Left lung (tissue), 10 donors: ENCODE results near the gene GSG1. TPM values are rescaled to one million over a fixed set of nuclear protein-coding genes. Genes with fewer than 3 reads are reported as not detected.

Source experiments
- ATAC-seq: fragments of 200-7000 bp; cut with Tn5 transposase; one replicate; pipeline ENCODE4 v1.9.1; 2020; ENCODE audit warnings: moderate library complexity
- DNase-seq, 4 donors: peaks; one replicate each; pipeline ENCODE4 v3.0.0-alpha.2; 2013 to 2020
- H3K27ac ChIP-seq, 2 donors: fragments of 200-600 bp; sonication (generic) in 1 of 2; one replicate each; pipeline versions ENCODE4 v1.5.0 to v1.8.0; 2020 to 2021
- H3K27me3 ChIP-seq, 2 donors: fragments of 200-600 bp; sonication (generic) in 1 of 2; one replicate each; pipeline versions ENCODE4 v1.5.0 to v1.8.0; 2020 to 2021
- H3K36me3 ChIP-seq, 2 donors: fragments of 200-600 bp; sonication (generic) in 1 of 2; one replicate each; pipeline versions ENCODE4 v1.5.0 to v1.8.0; 2020 to 2021
- H3K4me1 ChIP-seq, 2 donors: fragments of 200-600 bp; one replicate each; pipeline ENCODE4 v1.8.0; 2021
- H3K4me3 ChIP-seq, 2 donors: fragments of 200-600 bp; sonication (generic) in 1 of 2; one replicate each; pipeline versions ENCODE4 v1.5.0 to v1.8.0; 2020 to 2021; ENCODE audit warnings: mild to moderate bottlenecking in 1 of 2
- H3K9me3 ChIP-seq, 2 donors: fragments of 200-600 bp; sonication (generic) in 1 of 2; one replicate each; pipeline versions ENCODE4 v1.5.0 to v1.8.0; 2020 to 2021
- intact Hi-C, 2 donors: fragments of 100-400 bp; cut with DNase I; formaldehyde crosslinking; loops; one replicate each; pipeline versions ENCODE4 v1.11.2 to v1.14.2; 2022
- polyA plus RNA-seq, 6 donors: library from polyadenylated mRNA; unstranded; fragments of 120-200 nt; gene quantifications; one replicate each; pipeline ENCODE4 v1.2.1, GENCODE V29; 2013; ENCODE audit not compliant: insufficient read length in 6 of 6
- total RNA-seq, 2 donors: library from RNA; stranded (reverse); fragmentation: NEBNext Ultra II Directional; extraction: Animal tissue kit (Norgen Biotek cat#: 25700); gene quantifications; one replicate each; pipeline ENCODE4 v1.2.1, GENCODE V29; 2021
- TF ChIP-seq, protein P1 (sequence below), 2 donors: fragments of 200-600 bp; sonication (generic) in 1 of 2; IDR thresholded peaks; one replicate each; pipeline versions ENCODE4 v1.5.0 to v1.8.0; 2021; ENCODE audit warnings: antibody characterized with exemption in 2 of 2
- donor health status: DM: no; HTN: yes; CAD: no.
- donor health status: DM: no; HTN: no; CAD: no.

The GSG1 gene
- total and polyA plus RNA-seq, 8 donors: 0.26 to 0.75 (median 0.61) TPM; not detected in 1

DNA sequence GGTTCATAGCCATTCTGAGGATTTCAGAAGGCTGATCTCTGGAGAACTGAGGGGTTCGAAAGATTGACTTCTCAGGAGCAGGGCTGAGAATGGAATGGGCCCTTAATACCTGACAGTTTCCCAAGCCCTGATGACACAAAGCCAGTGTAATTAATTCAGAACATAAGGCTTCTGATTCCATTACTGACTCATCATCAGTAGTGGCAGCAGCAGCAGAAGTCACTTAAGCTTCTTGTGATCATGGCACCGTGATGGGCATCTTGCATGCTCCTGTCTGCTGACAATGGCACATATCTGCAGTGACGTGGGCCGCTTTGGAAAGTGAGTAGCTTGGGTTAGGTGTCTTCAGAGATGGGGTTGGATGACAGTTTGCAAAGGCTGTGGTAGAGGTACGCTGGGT lies 38.2 kb upstream of the GSG1 start:
- no peak for DNase-seq
- no peak overlapping the region for H3K27ac ChIP-seq
- intact Hi-C loops: no loop called here
- TF ChIP-seq, protein P1, sequence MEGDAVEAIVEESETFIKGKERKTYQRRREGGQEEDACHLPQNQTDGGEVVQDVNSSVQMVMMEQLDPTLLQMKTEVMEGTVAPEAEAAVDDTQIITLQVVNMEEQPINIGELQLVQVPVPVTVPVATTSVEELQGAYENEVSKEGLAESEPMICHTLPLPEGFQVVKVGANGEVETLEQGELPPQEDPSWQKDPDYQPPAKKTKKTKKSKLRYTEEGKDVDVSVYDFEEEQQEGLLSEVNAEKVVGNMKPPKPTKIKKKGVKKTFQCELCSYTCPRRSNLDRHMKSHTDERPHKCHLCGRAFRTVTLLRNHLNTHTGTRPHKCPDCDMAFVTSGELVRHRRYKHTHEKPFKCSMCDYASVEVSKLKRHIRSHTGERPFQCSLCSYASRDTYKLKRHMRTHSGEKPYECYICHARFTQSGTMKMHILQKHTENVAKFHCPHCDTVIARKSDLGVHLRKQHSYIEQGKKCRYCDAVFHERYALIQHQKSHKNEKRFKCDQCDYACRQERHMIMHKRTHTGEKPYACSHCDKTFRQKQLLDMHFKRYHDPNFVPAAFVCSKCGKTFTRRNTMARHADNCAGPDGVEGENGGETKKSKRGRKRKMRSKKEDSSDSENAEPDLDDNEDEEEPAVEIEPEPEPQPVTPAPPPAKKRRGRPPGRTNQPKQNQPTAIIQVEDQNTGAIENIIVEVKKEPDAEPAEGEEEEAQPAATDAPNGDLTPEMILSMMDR (IDR thresholded peaks at IDR 0.05): no peak
- ATAC-seq: no peak
- no peak overlapping the region for H3K4me3 ChIP-seq
- H3K4me1 ChIP-seq: peaks cover 5 to 31% of the 10 kb centered on the region in 2 donors
- no peaks in the 10 kb centered on the region for H3K36me3 ChIP-seq
- no peaks in the 10 kb centered on the region for H3K27me3 ChIP-seq
- no peaks in the 10 kb centered on the region for H3K9me3 ChIP-seq

- peak overlapping the region; percentile 71 to 77 for H3K27ac ChIP-seq
- H3K4me3 ChIP-seq: peak overlapping the region in 1 of 2 donors; percentile 5
- DNase-seq (peak in 3 of 4 donors; percentile 86 to 89 (median 89)), ATAC-seq (peak; percentile 96)
- no peaks in the 10 kb centered on the region for H3K9me3 ChIP-seq
- no peaks in the 10 kb centered on the region for H3K27me3 ChIP-seq
- H3K36me3 ChIP-seq: no peaks in the 10 kb centered on the region
- TF ChIP-seq, protein P1 (IDR thresholded peaks at IDR 0.05): peak; percentile 12 to 30
- intact Hi-C loops: no loop called here
- peaks cover 7 to 12% of the 10 kb centered on the region in 2 donors for H3K4me1 ChIP-seq
Measured at GRCh38 chr12:13135371-13136178, 32.1 kb upstream of the GSG1 start.

- H3K27me3 ChIP-seq: no peaks in the 10 kb centered on the region
- peaks cover 7 to 12% of the 10 kb centered on the region in 2 donors for H3K4me1 ChIP-seq
- no peaks in the 10 kb centered on the region for H3K36me3 ChIP-seq
- ATAC-seq: no peak
- TF ChIP-seq, protein P1 (IDR thresholded peaks at IDR 0.05): no peak
- DNase-seq: no peak
- intact Hi-C loops: no loop called here
- no peak overlapping the region for H3K27ac ChIP-seq
- no peaks in the 10 kb centered on the region for H3K9me3 ChIP-seq
- no peak overlapping the region for H3K4me3 ChIP-seq
Measured at GRCh38 chr12:13133886-13134285, 30.4 kb upstream of the GSG1 start.

GRCh38 chr12:13130981-13131380 lies 27.5 kb upstream of the GSG1 start:
- Histone ChIP-seq H3K27ac (no peak overlapping the region), H3K4me3 (no peak overlapping the region), H3K4me1 (peaks cover 0 to 2% of the 10 kb centered on the region in 2 donors), H3K36me3 (no peaks in the 10 kb centered on the region), H3K9me3 (no peaks in the 10 kb centered on the region), H3K27me3 (no peaks in the 10 kb centered on the region)
- ATAC-seq (no peak), DNase-seq (no peak)
- intact Hi-C loops: no loop called here
- TF ChIP-seq, protein P1 (IDR thresholded peaks at IDR 0.05): no peak

GRCh38 chr12:13128291-13128965 lies 25.0 kb upstream of the GSG1 start:
- ATAC-seq (no peak), DNase-seq (no peak)
- no peaks in the 10 kb centered on the region for H3K27me3 ChIP-seq
- TF ChIP-seq, protein P1 (IDR thresholded peaks at IDR 0.05): no peak
- peaks cover 0 to 8% of the 10 kb centered on the region in 2 donors for H3K4me1 ChIP-seq
- no peak overlapping the region for H3K4me3 ChIP-seq
- H3K36me3 ChIP-seq: no peaks in the 10 kb centered on the region
- H3K27ac ChIP-seq: no peak overlapping the region
- intact Hi-C loops: no loop called here
- no peaks in the 10 kb centered on the region for H3K9me3 ChIP-seq
